ENCODE data around the gene UPK3A. TPM values are rescaled to one million over a fixed set of nuclear protein-coding genes. Genes with fewer than 3 reads are reported as not detected.

The UPK3A gene
- total and polyA plus RNA-seq, 10 of the 15 experiments (the other 5 are each of a cell fraction or from before 2014, with no cell fraction given) = not detected

GRCh38 chr22:45262931-45263462 lies 21.8 kb upstream of the UPK3A start:
- ChIA-PET POLR2A (interaction anchor here (1.0 to 1.5 kb wide), 3 partner anchors 11 to 28 kb away, joined by 3 to 6 read pairs (median 5); no protein-coding TSS in a partner anchor), RAD21 (ENCODE audit: unreplicated experiment) (interaction anchor here (1.0 to 3.4 kb wide), 9 partner anchors 13 to 175 kb away, joined by 3 to 28 read pairs (median 5); partner anchors contain the start of gene NUP50), SMC1A (ENCODE audit: uncharacterized antibody, unreplicated experiment) (interaction anchor here (1.0 to 3.6 kb wide), 8 partner anchors 8 to 161 kb away, joined by 3 to 32 read pairs (median 7); partner anchors contain the start of gene NUP50), CTCF (interaction anchor here (0.6 to 3.0 kb wide), 15 partner anchors 9 to 174 kb away, joined by 3 to 13 read pairs (median 4); no protein-coding TSS in a partner anchor)
- Histone ChIP-seq H3K27me3 (replicated peaks in 1 of 2; ENCODE audit: control insufficient read depth in 2 of 2, insufficient read depth in 2 of 2, low read length in 1 of 2) (no peaks in the 10 kb centered on the region; a peak in 1 of 4 replicates), H3K27ac (ENCODE audit: control insufficient read depth, insufficient read depth) (peak overlapping the region; percentile 64), H3K79me2 (ENCODE audit: control insufficient read depth, insufficient read depth, low read length) (no peaks in the 10 kb centered on the region), H3K9ac (ENCODE audit: control insufficient read depth, insufficient read depth, low read length) (no peak overlapping the region; the same call in 1 of the 2 replicates), H3K4me3 (peak overlapping the region; percentile 26; the same call in 1 of the 2 replicates), H3K4me1 (ENCODE audit: control insufficient read depth, insufficient read depth, low read length) (peaks cover 34% of the 10 kb centered on the region), H3K36me3 (ENCODE audit: control insufficient read depth in 2 of 2, insufficient read depth in 2 of 2, low read length in 1 of 2) (no peaks in the 10 kb centered on the region), H2AFZ (ENCODE audit: control insufficient read depth, low read depth, low read length) (peak overlapping the region; percentile 10; the same call in 1 of the 2 replicates), H3K9me3 (replicated peaks; ENCODE audit: control insufficient read depth, insufficient read depth, low read length) (no peaks in the 10 kb centered on the region; the same call in 2 of the 3 replicates), H4K20me1 (ENCODE audit: control insufficient read depth, insufficient read depth) (no peaks in the 10 kb centered on the region), H3K4me2 (ENCODE audit: control insufficient read depth, insufficient read depth) (peak overlapping the region; percentile 89)
- in situ Hi-C loops (cut with MboI) (no loop called here), intact Hi-C loops (cut with micrococcal nuclease; ENCODE audit: unreplicated experiment) (loop anchor here (5.0 to 10.0 kb wide), 2 partner anchors 96 to 288 kb away; no protein-coding TSS in a partner anchor)
- WGBS (ENCODE audit: insufficient coverage, insufficient replicate concordance, low lambda C conversion rate, missing lambda C conversion rate) = 2% methylated on average over 12 of the region's 14 CpGs
- peak; percentile 49 for ATAC-seq
- no peak for DNase-seq (ENCODE audit: low read depth, low spot score)
- FAIRE-seq = no peak
- BruUV-seq (replicated peaks) = no TSS peak
- TF ChIP-seq BCL11A (IDR thresholded peaks at IDR 0.05; ENCODE audit: low read depth, low read length) (no peak), SUZ12 (IDR thresholded peaks at IDR 0.05; ENCODE audit: unreplicated experiment) (no peak), CHD2 (IDR thresholded peaks at IDR 0.05; ENCODE audit: borderline replicate concordance, low read depth, low read length) (no peak), HCFC1 (IDR thresholded peaks at IDR 0.05; ENCODE audit: low read length) (no peak), CTCF (IDR thresholded peaks at IDR 0.05 in 2 of 3, conservative IDR thresholded peaks at IDR 0.05 in 1 of 3; ENCODE audit: control insufficient read depth in 2 of 3, extremely low read depth in 1 of 3, insufficient read depth in 1 of 3, low read depth in 3 of 3, low read length in 3 of 3) (no peak), SIN3A (IDR thresholded peaks at IDR 0.05; ENCODE audit: low read depth, low read length) (no peak), NR2F1 (conservative IDR thresholded peaks at IDR 0.05) (no peak), HSF1 (IDR thresholded peaks at IDR 0.05; ENCODE audit: low read depth, low read length) (no peak), ZNF207 (IDR thresholded peaks at IDR 0.05; ENCODE audit: borderline replicate concordance) (no peak), MAX (IDR thresholded peaks at IDR 0.05; ENCODE audit: low read depth, low read length) (no peak), CHD4 (IDR thresholded peaks at IDR 0.05) (no peak), EP300 (IDR thresholded peaks at IDR 0.05; ENCODE audit: borderline replicate concordance in 1 of 2, control insufficient read depth in 1 of 2, low read depth in 2 of 2, low read length in 2 of 2) (no peak), TCF3 (IDR thresholded peaks at IDR 0.05; ENCODE audit: borderline replicate concordance, insufficient read depth, low read depth, low read length) (peak; percentile 91), NFYA (IDR thresholded peaks at IDR 0.05; ENCODE audit: borderline replicate concordance, low read depth, low read length) (no peak), TCF12 (IDR thresholded peaks at IDR 0.05; ENCODE audit: low read depth, low read length) (peak; percentile 76; the same call in 1 of the 2 replicates), E4F1 (IDR thresholded peaks at IDR 0.05; ENCODE audit: borderline replicate concordance, partially characterized antibody) (no peak), IKZF1 (conservative IDR thresholded peaks at IDR 0.05) (no peak), HDAC6 (IDR thresholded peaks at IDR 0.05; ENCODE audit: unreplicated experiment) (no peak)
